HEK293 (cell line): ENCODE measurements around the gene TSLP.

Experiments
- CTCF ChIA-PET: fragments of 350-600 bp; formaldehyde crosslinking; extraction: SDS; loops from one replicate; lab custom pipeline; 2021; ENCODE audit warnings: antibody characterized with exemption; lab: Yijun Ruan, JAX
- POLR2A ChIA-PET: fragments of 300-600 bp; formaldehyde crosslinking; extraction: SDS; loops from one replicate; lab custom pipeline; 2020; ENCODE audit warnings: antibody characterized with exemption, inconsistent platforms; lab: Yijun Ruan, JAX
- H3K27ac ChIP-seq: fragments of 200-500 bp; sonication (Bioruptor generic); 2 replicates; pipeline ENCODE4 v1.5.1; 2014; ENCODE audit warnings: low read depth, low read length, control low read depth, inconsistent platforms; ENCODE audit errors: extremely low read depth
- H3K36me3 ChIP-seq, 2 experiments: fragments of 200-500 bp in 1 of 2; sonication (Bioruptor generic) in 1 of 2; 1 replicate in 1 of 2; 2 replicates in 1 of 2; pipeline ENCODE4 v1.5.1; 2014 to 2017; ENCODE audit warnings: inconsistent platforms in 2 of 2, low read length in 2 of 2; ENCODE audit not compliant: control insufficient read depth in 2 of 2, insufficient read depth in 1 of 2
- H3K4me1 ChIP-seq: fragments of 200-500 bp; sonication (Bioruptor generic); 2 replicates; pipeline ENCODE4 v1.5.1; 2014; ENCODE audit warnings: mild to moderate bottlenecking, low read length, inconsistent platforms; ENCODE audit not compliant: control insufficient read depth, insufficient read depth
- H3K4me3 ChIP-seq: 2 replicates; pipeline ENCODE4 v1.5.1; 2011; ENCODE audit warnings: low read depth, mild to moderate bottlenecking, control low read depth, low read length, moderate library complexity
- H3K9me3 ChIP-seq: fragments of 200-500 bp; sonication (Bioruptor generic); 2 replicates; pipeline ENCODE4 v1.5.1; 2014; ENCODE audit warnings: low read depth, low read length, inconsistent platforms; ENCODE audit not compliant: control insufficient read depth, insufficient read depth
- BCL11A ChIP-seq: fragments of 450-650 bp; formaldehyde crosslinking; IDR thresholded peaks from 2 replicates; pipeline ENCODE4 v1.5.1; 2016; ENCODE audit warnings: low read depth, missing biosample characterization, missing genetic modification characterization
- BCL11B ChIP-seq: fragments of 450-650 bp; formaldehyde crosslinking; IDR thresholded peaks from 2 replicates; pipeline ENCODE4 v1.5.1; 2016; ENCODE audit warnings: low read depth, missing biosample characterization, missing genetic modification characterization
- GLI2 ChIP-seq: fragments of 450-650 bp; formaldehyde crosslinking; IDR thresholded peaks from 2 replicates; pipeline ENCODE4; 2017; ENCODE audit warnings: missing biosample characterization, missing genetic modification characterization, low read depth, borderline replicate concordance
- GLIS1 ChIP-seq: fragments of 450-650 bp; formaldehyde crosslinking; IDR thresholded peaks from 2 replicates; pipeline ENCODE4 v1.5.1; 2016; ENCODE audit warnings: missing biosample characterization, missing genetic modification characterization
- SCRT2 ChIP-seq: fragments of 450-650 bp; formaldehyde crosslinking; IDR thresholded peaks from 2 replicates; pipeline ENCODE4 v1.5.1; 2016; ENCODE audit warnings: missing biosample characterization, missing genetic modification characterization
- SP3 ChIP-seq: fragments of 450-650 bp; formaldehyde crosslinking; IDR thresholded peaks from 2 replicates; pipeline ENCODE4 v1.5.1; 2016; ENCODE audit warnings: missing biosample characterization, missing genetic modification characterization
- ZBTB49 ChIP-seq: fragments of 450-650 bp; formaldehyde crosslinking; IDR thresholded peaks from 2 replicates; pipeline ENCODE4 v1.5.1; 2016; ENCODE audit warnings: missing biosample characterization, missing genetic modification characterization, low read depth
- ZNF132 ChIP-seq: fragments of 450-650 bp; formaldehyde crosslinking; IDR thresholded peaks from 2 replicates; pipeline ENCODE4 v1.5.1; 2017; ENCODE audit warnings: missing biosample characterization, missing genetic modification characterization, borderline replicate concordance
- ZNF140 ChIP-seq: fragments of 450-650 bp; formaldehyde crosslinking; IDR thresholded peaks from 2 replicates; pipeline ENCODE4 v1.5.1; 2016; ENCODE audit warnings: missing biosample characterization, missing genetic modification characterization
- ZNF19 ChIP-seq: fragments of 450-650 bp; formaldehyde crosslinking; IDR thresholded peaks from 2 replicates; pipeline ENCODE4; 2016; ENCODE audit warnings: missing biosample characterization, missing genetic modification characterization, low read depth
- ZNF311 ChIP-seq: fragments of 450-650 bp; formaldehyde crosslinking; IDR thresholded peaks from 2 replicates; pipeline ENCODE4 v1.5.1; 2017; ENCODE audit warnings: missing biosample characterization, missing genetic modification characterization, borderline replicate concordance
- ZNF335 ChIP-seq: fragments of 450-650 bp; formaldehyde crosslinking; conservative IDR thresholded peaks from 2 replicates; pipeline ENCODE4 v1.5.1; 2016; ENCODE audit warnings: missing biosample characterization, missing genetic modification characterization
- ZNF510 ChIP-seq: fragments of 450-650 bp; formaldehyde crosslinking; IDR thresholded peaks from 2 replicates; pipeline ENCODE4 v1.5.1; 2018; ENCODE audit warnings: mild to moderate bottlenecking, missing genetic modification characterization, missing biosample characterization; ENCODE audit not compliant: insufficient replicate concordance
- ZNF548 ChIP-seq: fragments of 450-650 bp; formaldehyde crosslinking; IDR thresholded peaks from 2 replicates; pipeline ENCODE4 v1.5.1; 2016; ENCODE audit warnings: missing biosample characterization, missing genetic modification characterization
- ZNF585B ChIP-seq: fragments of 450-650 bp; formaldehyde crosslinking; IDR thresholded peaks from 2 replicates; pipeline ENCODE4 v1.5.1; 2016; ENCODE audit warnings: missing biosample characterization, missing genetic modification characterization
- ZNF664 ChIP-seq: fragments of 450-650 bp; formaldehyde crosslinking; IDR thresholded peaks from 2 replicates; pipeline ENCODE4 v1.5.1; 2016; ENCODE audit warnings: missing biosample characterization, missing genetic modification characterization
- TF ChIP-seq, protein P1 (sequence below): fragments of 450-650 bp; formaldehyde crosslinking; IDR thresholded peaks from 2 replicates; pipeline ENCODE4 v1.5.1; 2016; ENCODE audit warnings: missing biosample characterization, missing genetic modification characterization, borderline replicate concordance
- TF ChIP-seq, protein P2 (sequence below): fragments of 450-650 bp; IDR thresholded peaks from 2 replicates; pipeline ENCODE4 v1.5.1; 2018; ENCODE audit warnings: missing biosample characterization, missing genetic modification characterization

Gene TSLP

DNA sequence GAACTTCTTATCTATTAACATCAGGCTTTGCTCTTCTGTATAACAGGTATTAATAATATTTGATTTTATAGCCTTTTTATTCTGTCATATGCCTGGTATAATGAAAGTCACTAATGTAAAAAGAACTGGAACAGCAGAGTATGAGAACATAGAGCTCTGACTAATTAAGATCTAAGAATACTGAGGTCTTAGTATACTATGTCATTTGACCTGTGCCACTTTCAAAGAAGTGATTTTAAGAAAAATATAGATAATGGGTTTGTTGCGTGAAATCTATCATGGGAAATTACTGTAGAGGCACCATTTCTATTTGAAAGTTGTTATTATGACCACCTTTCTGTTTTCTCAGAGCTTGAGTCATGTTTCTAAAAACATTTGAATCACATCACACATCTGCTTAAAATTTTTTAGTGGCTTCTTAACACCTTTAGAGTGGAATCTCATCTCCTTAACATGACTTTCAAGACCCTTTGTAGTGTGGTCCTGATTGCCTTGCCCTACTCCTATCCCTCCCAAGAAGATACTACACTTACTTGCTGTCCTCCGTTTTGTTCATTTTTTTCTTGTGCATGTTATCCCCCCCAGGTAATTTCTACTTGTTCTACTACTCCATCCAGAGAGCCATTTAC is 34.9 kb downstream of the TSLP start:
- POLR2A ChIA-PET = no interaction called here
- no peaks in the 10 kb centered on the region for H3K4me1 ChIP-seq
- peaks cover 65 to 77% of the 10 kb centered on the region in 2 experiments; a peak in 2 of 3 replicates for H3K36me3 ChIP-seq
- H3K4me3 ChIP-seq = no peak overlapping the region
- no peak overlapping the region for H3K27ac ChIP-seq
- no peak for TF ChIP-seq ZNF140 (tag by site-specific recombination)
- TF ChIP-seq ZNF335 (tag by site-specific recombination) = no peak
- TF ChIP-seq ZBTB49 = no peak
- TF ChIP-seq, protein P1, sequence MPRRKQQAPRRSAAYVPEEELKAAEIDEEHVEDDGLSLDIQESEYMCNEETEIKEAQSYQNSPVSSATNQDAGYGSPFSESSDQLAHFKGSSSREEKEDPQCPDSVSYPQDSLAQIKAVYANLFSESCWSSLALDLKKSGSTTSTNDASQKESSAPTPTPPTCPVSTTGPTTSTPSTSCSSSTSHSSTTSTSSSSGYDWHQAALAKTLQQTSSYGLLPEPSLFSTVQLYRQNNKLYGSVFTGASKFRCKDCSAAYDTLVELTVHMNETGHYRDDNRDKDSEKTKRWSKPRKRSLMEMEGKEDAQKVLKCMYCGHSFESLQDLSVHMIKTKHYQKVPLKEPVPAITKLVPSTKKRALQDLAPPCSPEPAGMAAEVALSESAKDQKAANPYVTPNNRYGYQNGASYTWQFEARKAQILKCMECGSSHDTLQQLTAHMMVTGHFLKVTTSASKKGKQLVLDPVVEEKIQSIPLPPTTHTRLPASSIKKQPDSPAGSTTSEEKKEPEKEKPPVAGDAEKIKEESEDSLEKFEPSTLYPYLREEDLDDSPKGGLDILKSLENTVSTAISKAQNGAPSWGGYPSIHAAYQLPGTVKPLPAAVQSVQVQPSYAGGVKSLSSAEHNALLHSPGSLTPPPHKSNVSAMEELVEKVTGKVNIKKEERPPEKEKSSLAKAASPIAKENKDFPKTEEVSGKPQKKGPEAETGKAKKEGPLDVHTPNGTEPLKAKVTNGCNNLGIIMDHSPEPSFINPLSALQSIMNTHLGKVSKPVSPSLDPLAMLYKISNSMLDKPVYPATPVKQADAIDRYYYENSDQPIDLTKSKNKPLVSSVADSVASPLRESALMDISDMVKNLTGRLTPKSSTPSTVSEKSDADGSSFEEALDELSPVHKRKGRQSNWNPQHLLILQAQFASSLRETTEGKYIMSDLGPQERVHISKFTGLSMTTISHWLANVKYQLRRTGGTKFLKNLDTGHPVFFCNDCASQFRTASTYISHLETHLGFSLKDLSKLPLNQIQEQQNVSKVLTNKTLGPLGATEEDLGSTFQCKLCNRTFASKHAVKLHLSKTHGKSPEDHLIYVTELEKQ (tag by site-specific recombination) = no peak
- TF ChIP-seq ZNF311 (tag by site-specific recombination) = no peak
- no peak for TF ChIP-seq BCL11B (tag by site-specific recombination)
- no peak for TF ChIP-seq ZNF19
- TF ChIP-seq, protein P2, sequence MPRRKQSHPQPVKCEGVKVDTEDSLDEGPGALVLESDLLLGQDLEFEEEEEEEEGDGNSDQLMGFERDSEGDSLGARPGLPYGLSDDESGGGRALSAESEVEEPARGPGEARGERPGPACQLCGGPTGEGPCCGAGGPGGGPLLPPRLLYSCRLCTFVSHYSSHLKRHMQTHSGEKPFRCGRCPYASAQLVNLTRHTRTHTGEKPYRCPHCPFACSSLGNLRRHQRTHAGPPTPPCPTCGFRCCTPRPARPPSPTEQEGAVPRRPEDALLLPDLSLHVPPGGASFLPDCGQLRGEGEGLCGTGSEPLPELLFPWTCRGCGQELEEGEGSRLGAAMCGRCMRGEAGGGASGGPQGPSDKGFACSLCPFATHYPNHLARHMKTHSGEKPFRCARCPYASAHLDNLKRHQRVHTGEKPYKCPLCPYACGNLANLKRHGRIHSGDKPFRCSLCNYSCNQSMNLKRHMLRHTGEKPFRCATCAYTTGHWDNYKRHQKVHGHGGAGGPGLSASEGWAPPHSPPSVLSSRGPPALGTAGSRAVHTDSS (tag by site-specific recombination) = no peak
- no peak for TF ChIP-seq ZNF510 (tag by site-specific recombination)
- no peak for TF ChIP-seq ZNF585B (tag by site-specific recombination)
- no peak for TF ChIP-seq SP3 (tag by site-specific recombination)
- no peak for TF ChIP-seq GLIS1 (tag by site-specific recombination)
- TF ChIP-seq ZNF664 (tag by site-specific recombination) = no peak
- CTCF ChIA-PET = interaction anchor here (1.2 kb wide), 1 partner anchor 14 kb away, joined by 4 read pairs; the partner anchor contains the start of gene WDR36
- H3K9me3 ChIP-seq = no peaks in the 10 kb centered on the region

DNA sequence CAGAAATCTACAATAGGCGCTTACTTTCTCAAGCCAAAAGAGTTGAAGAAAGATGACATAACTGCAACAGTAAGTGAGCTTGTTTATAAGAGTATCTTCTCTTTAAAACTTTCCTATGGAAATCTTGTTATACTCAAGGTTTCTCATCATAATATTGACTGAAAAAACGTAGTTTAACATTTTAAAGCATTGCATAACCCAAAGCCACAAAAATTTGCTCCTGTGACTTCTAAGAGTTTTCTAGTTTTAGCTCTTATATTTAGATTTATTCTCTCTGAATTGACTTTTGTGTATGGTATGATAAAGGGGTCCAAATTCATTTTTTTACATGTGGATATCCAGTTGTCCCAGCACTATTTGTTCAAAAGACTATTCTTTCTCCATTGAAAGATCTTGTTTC is 35.9 kb downstream of the TSLP start:
- Histone ChIP-seq H3K36me3 (peaks cover 64 to 79% of the 10 kb centered on the region in 2 experiments; a peak in 2 of 3 replicates), H3K4me3 (no peak overlapping the region), H3K9me3 (no peaks in the 10 kb centered on the region), H3K4me1 (no peaks in the 10 kb centered on the region), H3K27ac (no peak overlapping the region)
- CTCF ChIA-PET = interaction anchor here (0.7 to 1.2 kb wide), 2 partner anchors 11 to 15 kb away, joined by 3 to 4 read pairs; partner anchors contain the start of gene WDR36
- TF ChIP-seq ZNF548 (tag by site-specific recombination) = no peak
- no peak for TF ChIP-seq GLI2 (tag by site-specific recombination)
- TF ChIP-seq ZNF132 (tag by site-specific recombination) = no peak
- TF ChIP-seq BCL11A (tag by site-specific recombination) = no peak
- TF ChIP-seq SCRT2 (tag by site-specific recombination) = no peak
- POLR2A ChIA-PET = no interaction called here
